PC-9 (cell line): Measurements from ENCODE around the gene PICALM.

ENCODE experiments used
- EZH2 ChIP-seq: fragments of 200-600 bp; sonication (generic); IDR thresholded peaks from 2 replicates; pipeline ENCODE4 v1.8.0; 2017; ENCODE audit warnings: antibody characterized with exemption, low read depth
- TF ChIP-seq, protein P1 (sequence below): fragments of 200-600 bp; sonication (generic); conservative IDR thresholded peaks from 2 replicates; pipeline ENCODE4 v1.6.1; 2017; ENCODE audit warnings: mixed run types, antibody characterized with exemption, mild to moderate bottlenecking, moderate library complexity

DNA sequence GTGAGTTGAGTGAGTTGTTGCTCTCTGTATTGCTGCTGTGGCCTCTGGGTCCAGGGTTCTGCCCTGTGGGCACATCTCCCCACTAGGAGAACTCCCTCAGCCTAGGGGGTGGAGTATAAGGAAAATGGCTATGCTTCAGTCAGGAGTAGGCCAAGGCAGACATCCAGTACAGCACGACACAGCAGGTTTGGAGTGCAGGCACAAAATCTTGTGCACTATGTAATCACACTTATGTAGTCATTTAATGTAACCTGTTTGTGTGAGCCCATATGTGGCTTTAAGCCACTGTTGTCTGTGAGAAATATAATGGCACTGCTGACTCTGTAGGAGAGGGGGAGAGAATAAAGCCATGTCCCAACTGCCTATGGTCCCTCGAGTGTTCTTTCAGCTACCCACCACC lies 123.6 kb downstream of the PICALM start:
- TF ChIP-seq, protein P1, sequence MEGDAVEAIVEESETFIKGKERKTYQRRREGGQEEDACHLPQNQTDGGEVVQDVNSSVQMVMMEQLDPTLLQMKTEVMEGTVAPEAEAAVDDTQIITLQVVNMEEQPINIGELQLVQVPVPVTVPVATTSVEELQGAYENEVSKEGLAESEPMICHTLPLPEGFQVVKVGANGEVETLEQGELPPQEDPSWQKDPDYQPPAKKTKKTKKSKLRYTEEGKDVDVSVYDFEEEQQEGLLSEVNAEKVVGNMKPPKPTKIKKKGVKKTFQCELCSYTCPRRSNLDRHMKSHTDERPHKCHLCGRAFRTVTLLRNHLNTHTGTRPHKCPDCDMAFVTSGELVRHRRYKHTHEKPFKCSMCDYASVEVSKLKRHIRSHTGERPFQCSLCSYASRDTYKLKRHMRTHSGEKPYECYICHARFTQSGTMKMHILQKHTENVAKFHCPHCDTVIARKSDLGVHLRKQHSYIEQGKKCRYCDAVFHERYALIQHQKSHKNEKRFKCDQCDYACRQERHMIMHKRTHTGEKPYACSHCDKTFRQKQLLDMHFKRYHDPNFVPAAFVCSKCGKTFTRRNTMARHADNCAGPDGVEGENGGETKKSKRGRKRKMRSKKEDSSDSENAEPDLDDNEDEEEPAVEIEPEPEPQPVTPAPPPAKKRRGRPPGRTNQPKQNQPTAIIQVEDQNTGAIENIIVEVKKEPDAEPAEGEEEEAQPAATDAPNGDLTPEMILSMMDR, result no peak
- TF ChIP-seq EZH2, result no peak
